Neuronal stem cell (in vitro differentiated cells): Measurements from ENCODE around the gene KCTD19.

Source experiments
- DNase-seq: peaks from one replicate; pipeline ENCODE4 v3.0.0-alpha.2; 2013; ENCODE audit warnings: low spot score
- H2AFZ ChIP-seq: one replicate; pipeline ENCODE4 v1.6.1; 2013; ENCODE audit warnings: mild to moderate bottlenecking, low read length, inconsistent platforms
- H2AK5ac ChIP-seq: 2 replicates; pipeline ENCODE4 v1.6.1; 2013; ENCODE audit warnings: low read depth, mild to moderate bottlenecking, inconsistent platforms, low read length, moderate library complexity, mixed read lengths
- H2BK120ac ChIP-seq: 2 replicates; pipeline ENCODE4 v1.6.1; 2013; ENCODE audit warnings: low read depth, mild to moderate bottlenecking, inconsistent platforms, low read length, moderate library complexity, mixed read lengths
- H2BK12ac ChIP-seq: one replicate; pipeline ENCODE4 v1.6.1; 2013; ENCODE audit warnings: low read length, inconsistent platforms
- H2BK15ac ChIP-seq: 2 replicates; pipeline ENCODE4 v1.6.1; 2013; ENCODE audit warnings: mild to moderate bottlenecking, low read length, inconsistent platforms, mixed read lengths
- H2BK5ac ChIP-seq: one replicate; pipeline ENCODE4 v1.6.1; 2013; ENCODE audit warnings: inconsistent platforms, mild to moderate bottlenecking, low read length, moderate library complexity
- H3K14ac ChIP-seq: one replicate; pipeline ENCODE4 v1.6.1; 2013; ENCODE audit warnings: low read length, inconsistent platforms
- H3K18ac ChIP-seq: 2 replicates; pipeline ENCODE4 v1.6.1; 2013; ENCODE audit warnings: low read length, inconsistent platforms
- H3K23ac ChIP-seq: 2 replicates; pipeline ENCODE4 v1.6.1; 2013; ENCODE audit warnings: low read depth, mild to moderate bottlenecking, mixed read lengths, low read length, inconsistent platforms; ENCODE audit not compliant: poor library complexity
- H3K27ac ChIP-seq: replicated peaks from 3 replicates; pipeline ENCODE4 v1.5.1; 2013; ENCODE audit warnings: low read length, inconsistent platforms
- H3K27me3 ChIP-seq, 3 experiments: 2 replicates each; pipeline ENCODE4 v1.6.1; 2013; ENCODE audit warnings: low read length in 3 of 3, mild to moderate bottlenecking in 2 of 3, inconsistent platforms in 1 of 3, low read depth in 1 of 3, mixed read lengths in 1 of 3, moderate library complexity in 1 of 3; ENCODE audit not compliant: control insufficient read depth in 3 of 3, insufficient read depth in 3 of 3
- H3K36me3 ChIP-seq, 2 donors: replicated peaks in 1 of 2; 2 replicates each; pipeline ENCODE4 v1.6.1; 2013; ENCODE audit warnings: low read length in 2 of 2; ENCODE audit not compliant: control insufficient read depth in 2 of 2, insufficient read depth in 2 of 2
- H3K4ac ChIP-seq: 2 replicates; pipeline ENCODE4 v1.6.1; 2013; ENCODE audit warnings: inconsistent platforms, mild to moderate bottlenecking, low read length, moderate library complexity
- H3K4me1 ChIP-seq, 2 donors: 1 replicate in 1 of 2; 2 replicates in 1 of 2; pipeline ENCODE4 v1.6.1; 2013; ENCODE audit warnings: low read length in 2 of 2, low read depth in 1 of 2; ENCODE audit not compliant: control insufficient read depth in 2 of 2, insufficient read depth in 1 of 2
- H3K4me2 ChIP-seq: one replicate; pipeline ENCODE4 v1.6.1; 2013; ENCODE audit warnings: mild to moderate bottlenecking, low read length, inconsistent platforms; ENCODE audit not compliant: insufficient read depth, poor library complexity, severe bottlenecking
- H3K4me3 ChIP-seq, 2 donors: 2 replicates each; pipeline ENCODE4 v1.5.1; 2013; ENCODE audit warnings: low read length in 2 of 2, mild to moderate bottlenecking in 2 of 2, inconsistent platforms in 1 of 2, moderate library complexity in 1 of 2
- H3K79me1 ChIP-seq: one replicate; pipeline ENCODE4 v1.6.1; 2013; ENCODE audit warnings: low read depth, mild to moderate bottlenecking, inconsistent platforms, low read length, moderate library complexity
- H3K9ac ChIP-seq: one replicate; pipeline ENCODE4 v1.6.1; 2013; ENCODE audit warnings: mild to moderate bottlenecking, low read depth, low read length, inconsistent platforms; ENCODE audit not compliant: poor library complexity
- H3K9me3 ChIP-seq, 2 donors: replicated peaks in 1 of 2; 2 replicates each; pipeline versions ENCODE3 to v1.6.1; 2013; ENCODE audit warnings: low read length in 2 of 2, mild to moderate bottlenecking in 2 of 2, inconsistent platforms in 1 of 2, low read depth in 1 of 2, mixed read lengths in 1 of 2, moderate library complexity in 1 of 2; ENCODE audit not compliant: control insufficient read depth in 2 of 2, insufficient read depth in 1 of 2
- H4K8ac ChIP-seq: one replicate; pipeline ENCODE4 v1.6.1; 2013; ENCODE audit warnings: low read depth, mild to moderate bottlenecking, inconsistent platforms, low read length, moderate library complexity
- H4K91ac ChIP-seq: one replicate; pipeline ENCODE4 v1.6.1; 2013; ENCODE audit warnings: low read length, low read depth, mild to moderate bottlenecking, inconsistent platforms; ENCODE audit not compliant: poor library complexity
- WGBS, 2 donors: extraction: QIAGEN DNeasy Blood & Tissue Kit; methylation state at CpG; one replicate each; pipeline ENCODE4 v1.1.7; 2013; ENCODE audit warnings: missing lambda C conversion rate in 2 of 2, mixed read lengths in 1 of 2; ENCODE audit not compliant: insufficient read length in 2 of 2, insufficient replicate concordance in 1 of 2; ENCODE audit errors: extremely low coverage in 2 of 2; 5-methylcytosine and 5-hydroxymethylcytosine counted together

Gene KCTD19

GRCh38 chr16:67269766-67270165 lies 56.8 kb downstream of the KCTD19 start:
- H4K91ac ChIP-seq = no peak overlapping the region
- no CpG with 5 or more reads among the region's 5 CpGs for WGBS, 2 donors

GRCh38 chr16:67268136-67268579 lies 58.4 kb downstream of the KCTD19 start:
- H3K27ac ChIP-seq = no peak overlapping the region
- H3K4me2 ChIP-seq = no peak overlapping the region
- H2AK5ac ChIP-seq = no peak overlapping the region
- no peak overlapping the region for H2BK120ac ChIP-seq
- H4K8ac ChIP-seq = no peak overlapping the region
- H3K18ac ChIP-seq = no peak overlapping the region
- no peaks in the 10 kb centered on the region for H3K36me3 ChIP-seq
- peaks cover 2% of the 10 kb centered on the region for H3K79me1 ChIP-seq
- H3K4me1 ChIP-seq = no peaks in the 10 kb centered on the region
- no peak for DNase-seq
- H3K14ac ChIP-seq = no peak overlapping the region
- no peak overlapping the region for H4K91ac ChIP-seq
- H2BK12ac ChIP-seq = no peak overlapping the region
- no peaks in the 10 kb centered on the region for H3K9me3 ChIP-seq
- no CpG with 5 or more reads among the region's 5 CpGs for WGBS, 2 donors
- no peak overlapping the region for H3K4me3 ChIP-seq
- H2AFZ ChIP-seq = no peak overlapping the region
- H2BK15ac ChIP-seq = no peak overlapping the region
- no peak overlapping the region for H3K9ac ChIP-seq
- no peak overlapping the region for H2BK5ac ChIP-seq
- H3K23ac ChIP-seq = no peak overlapping the region
- H3K27me3 ChIP-seq = peaks cover 0 to 2% (median 0%) of the 10 kb centered on the region in 3 experiments
- H3K4ac ChIP-seq = no peak overlapping the region

More at GRCh38 chr16:67269766-67270165, 56.8 kb downstream of the KCTD19 start:
- Histone ChIP-seq H3K79me1 (peaks cover 2% of the 10 kb centered on the region), H3K23ac (no peak overlapping the region), H2BK15ac (no peak overlapping the region), H3K4me1 (no peaks in the 10 kb centered on the region), H2BK5ac (no peak overlapping the region), H3K18ac (no peak overlapping the region), H3K27me3 (peaks cover 0 to 2% (median 0%) of the 10 kb centered on the region in 3 experiments), H2BK120ac (no peak overlapping the region), H3K4me2 (no peak overlapping the region), H3K9ac (no peak overlapping the region), H3K36me3 (no peaks in the 10 kb centered on the region), H3K27ac (no peak overlapping the region), H3K9me3 (no peaks in the 10 kb centered on the region), H3K4me3 (no peak overlapping the region), H2AK5ac (no peak overlapping the region), H3K14ac (no peak overlapping the region), H2AFZ (no peak overlapping the region), H3K4ac (no peak overlapping the region), H4K8ac (no peak overlapping the region), H2BK12ac (no peak overlapping the region)
- DNase-seq = no peak

GRCh38 chr16:67265834-67266233 lies 60.7 kb downstream of the KCTD19 start:
- no CpG with 5 or more reads among the region's 8 CpGs for WGBS, 2 donors
- no peak overlapping the region for H2BK120ac ChIP-seq
- no peak overlapping the region for H4K91ac ChIP-seq
- H3K4me3 ChIP-seq = no peak overlapping the region
- no peak overlapping the region for H2AFZ ChIP-seq
- peaks cover 0 to 2% (median 0%) of the 10 kb centered on the region in 3 experiments for H3K27me3 ChIP-seq
- H3K23ac ChIP-seq = no peak overlapping the region
- no peak overlapping the region for H3K4ac ChIP-seq
- H3K79me1 ChIP-seq = no peaks in the 10 kb centered on the region
- no peak overlapping the region for H2BK5ac ChIP-seq
- no peak overlapping the region for H2BK15ac ChIP-seq
- no peaks in the 10 kb centered on the region for H3K36me3 ChIP-seq
- H3K4me2 ChIP-seq = no peak overlapping the region
- no peak overlapping the region for H2AK5ac ChIP-seq
- H3K14ac ChIP-seq = no peak overlapping the region
- H3K18ac ChIP-seq = no peak overlapping the region
- DNase-seq = no peak
- no peak overlapping the region for H2BK12ac ChIP-seq
- no peak overlapping the region for H4K8ac ChIP-seq
- H3K27ac ChIP-seq = no peak overlapping the region
- H3K4me1 ChIP-seq = no peaks in the 10 kb centered on the region
- H3K9me3 ChIP-seq = no peaks in the 10 kb centered on the region
- no peak overlapping the region for H3K9ac ChIP-seq

GRCh38 chr16:67264866-67265265 lies 61.7 kb downstream of the KCTD19 start:
- WGBS, 2 donors = no CpG with 5 or more reads among the region's 5 CpGs
- H2BK12ac ChIP-seq = no peak overlapping the region
- no peak overlapping the region for H2BK120ac ChIP-seq
- H3K18ac ChIP-seq = no peak overlapping the region
- H2AK5ac ChIP-seq = no peak overlapping the region
- no peak overlapping the region for H2BK5ac ChIP-seq
- H3K27me3 ChIP-seq = peaks cover 0 to 2% (median 0%) of the 10 kb centered on the region in 3 experiments
- no peak overlapping the region for H2AFZ ChIP-seq
- no peaks in the 10 kb centered on the region for H3K4me1 ChIP-seq
- H3K9me3 ChIP-seq = no peaks in the 10 kb centered on the region
- H3K23ac ChIP-seq = peak overlapping the region; percentile 5
- H3K4me3 ChIP-seq = no peak overlapping the region
- H4K8ac ChIP-seq = no peak overlapping the region
- H3K27ac ChIP-seq = no peak overlapping the region
- H3K9ac ChIP-seq = no peak overlapping the region
- H3K4ac ChIP-seq = no peak overlapping the region
- no peak overlapping the region for H2BK15ac ChIP-seq
- no peak for DNase-seq
- H4K91ac ChIP-seq = no peak overlapping the region
- peaks cover under 1% of the 10 kb centered on the region for H3K79me1 ChIP-seq
- H3K36me3 ChIP-seq = no peaks in the 10 kb centered on the region
- no peak overlapping the region for H3K4me2 ChIP-seq
- H3K14ac ChIP-seq = no peak overlapping the region
